IMR-90 (cell line): ENCODE results near the gene CPNE1. TPM values are rescaled to one million over a fixed set of nuclear protein-coding genes. Genes with fewer than 3 reads are reported as not detected.

ENCODE experiments used
- ATAC-seq: fragments of 200-7000 bp; cut with Tn5 transposase; 2 replicates; pipeline ENCODE4 v1.9.1; 2020; ENCODE audit warnings: low read depth, mild to moderate bottlenecking, moderate library complexity
- BruUV-seq: library from RNA; stranded (reverse); fragments of 400-500 nt; replicated peaks from 2 replicates; lab custom pipeline; 2021; lab: Mats Ljungman, UMichigan
- CTCF ChIA-PET: fragments of 300-600 bp; formaldehyde crosslinking; extraction: SDS; loops from one replicate; lab custom pipeline; 2021; ENCODE audit warnings: antibody characterized with exemption; lab: Yijun Ruan, JAX
- POLR2A ChIA-PET: fragments of 300-600 bp; sonication (Branson Sonifier 250); formaldehyde crosslinking; loops from one replicate; lab custom pipeline; 2022; ENCODE audit warnings: antibody characterized with exemption; ENCODE audit not compliant: unreplicated experiment; lab: Charles Lee
- DNase-seq: peaks from one replicate; pipeline ENCODE4 v3.0.0; 2013
- H2AFZ ChIP-seq: replicated peaks from 2 replicates; pipeline ENCODE3; 2013; ENCODE audit warnings: low read length, mild to moderate bottlenecking; ENCODE audit not compliant: poor library complexity
- H2AK5ac ChIP-seq: 2 replicates; pipeline ENCODE4 v1.6.1; 2013; ENCODE audit warnings: low read depth, low read length, inconsistent platforms
- H2AK9ac ChIP-seq: replicated peaks from 2 replicates; pipeline ENCODE3; 2013; ENCODE audit warnings: mild to moderate bottlenecking, low read depth, low read length, moderate library complexity; ENCODE audit not compliant: poor library complexity
- H2BK120ac ChIP-seq: 2 replicates; pipeline ENCODE4 v1.6.1; 2013; ENCODE audit warnings: low read depth, low read length, inconsistent platforms
- H2BK15ac ChIP-seq: 3 replicates; pipeline ENCODE4 v1.6.1; 2013; ENCODE audit warnings: low read depth, low read length, inconsistent platforms
- H2BK20ac ChIP-seq: 2 replicates; pipeline ENCODE4 v1.6.1; 2013; ENCODE audit warnings: low read depth, mild to moderate bottlenecking, inconsistent platforms, low read length, moderate library complexity
- H2BK5ac ChIP-seq: 2 replicates; pipeline ENCODE4 v1.6.1; 2013; ENCODE audit warnings: mild to moderate bottlenecking, low read depth, low read length, inconsistent platforms; ENCODE audit not compliant: poor library complexity, severe bottlenecking
- H3K14ac ChIP-seq: replicated peaks from 2 replicates; pipeline ENCODE4 v1.6.1; 2013; ENCODE audit warnings: low read depth, low read length, inconsistent platforms
- H3K18ac ChIP-seq: 2 replicates; pipeline ENCODE4 v1.6.1; 2013; ENCODE audit warnings: low read depth, low read length, control low read depth
- H3K23ac ChIP-seq: 2 replicates; pipeline ENCODE4 v1.6.1; 2013; ENCODE audit warnings: low read depth, low read length, inconsistent platforms
- H3K27ac ChIP-seq: 2 replicates; pipeline ENCODE4 v1.5.1; 2013; ENCODE audit warnings: mild to moderate bottlenecking, control low read depth, low read length; ENCODE audit not compliant: insufficient read depth
- H3K27me3 ChIP-seq: 2 replicates; pipeline ENCODE4 v1.6.1; 2013; ENCODE audit warnings: low read length; ENCODE audit not compliant: control insufficient read depth, insufficient read depth
- H3K36me3 ChIP-seq: 2 replicates; pipeline ENCODE4 v1.6.1; 2013; ENCODE audit warnings: low read length, mixed read lengths; ENCODE audit not compliant: control insufficient read depth, insufficient read depth
- H3K4ac ChIP-seq: 2 replicates; pipeline ENCODE4 v1.6.1; 2013; ENCODE audit warnings: low read depth, low read length, inconsistent platforms
- H3K4me1 ChIP-seq: 2 replicates; pipeline ENCODE4 v1.6.1; 2013; ENCODE audit warnings: low read length, mixed read lengths; ENCODE audit not compliant: control insufficient read depth, insufficient read depth
- H3K4me2 ChIP-seq: 2 replicates; pipeline ENCODE4 v1.6.1; 2013; ENCODE audit warnings: low read depth, mild to moderate bottlenecking, control low read depth, low read length, moderate library complexity
- H3K4me3 ChIP-seq: 2 replicates; pipeline ENCODE4 v1.5.1; 2013; ENCODE audit warnings: low read depth, mild to moderate bottlenecking, control low read depth, low read length, moderate library complexity; ENCODE audit not compliant: insufficient read depth
- H3K56ac ChIP-seq: 2 replicates; pipeline ENCODE4 v1.6.1; 2013; ENCODE audit warnings: low read length, inconsistent platforms; ENCODE audit not compliant: insufficient read depth; ENCODE audit errors: extremely low read depth
- H3K79me1 ChIP-seq, 2 experiments: 2 replicates each; pipeline ENCODE4 v1.6.1; 2013; ENCODE audit warnings: low read length in 2 of 2, inconsistent platforms in 1 of 2, low read depth in 1 of 2
- H3K9ac ChIP-seq: 2 replicates; pipeline ENCODE4 v1.6.1; 2013; ENCODE audit warnings: low read depth, low read length, control low read depth
- H3K9me1 ChIP-seq: 2 replicates; pipeline ENCODE4 v1.6.1; 2013; ENCODE audit warnings: low read length, inconsistent platforms; ENCODE audit not compliant: insufficient read depth
- H3K9me3 ChIP-seq: 2 replicates; pipeline ENCODE4 v1.6.1; 2013; ENCODE audit warnings: low read length; ENCODE audit not compliant: control insufficient read depth, insufficient read depth
- H4K20me1 ChIP-seq: 2 replicates; pipeline ENCODE4 v1.6.1; 2013; ENCODE audit warnings: low read length, inconsistent platforms; ENCODE audit not compliant: insufficient read depth
- H4K5ac ChIP-seq: 2 replicates; pipeline ENCODE4 v1.6.1; 2013; ENCODE audit warnings: mild to moderate bottlenecking, low read depth, low read length, control low read depth
- H4K8ac ChIP-seq, 2 experiments: 2 replicates each; pipeline ENCODE4 v1.6.1; 2013; ENCODE audit warnings: low read depth in 2 of 2, low read length in 2 of 2, control low read depth in 1 of 2, inconsistent platforms in 1 of 2
- H4K91ac ChIP-seq: 2 replicates; pipeline ENCODE4 v1.6.1; 2013; ENCODE audit warnings: low read depth, low read length, inconsistent platforms; ENCODE audit not compliant: insufficient read depth
- CEBPB ChIP-seq: IDR thresholded peaks from 2 replicates; pipeline ENCODE4 v1.6.1; 2012; ENCODE audit warnings: low read depth, low read length, improper control_type of control experiment
- MAZ ChIP-seq: IDR thresholded peaks from 2 replicates; pipeline ENCODE4 v1.6.1; 2012; ENCODE audit warnings: low read depth, mild to moderate bottlenecking, low read length, improper control_type of control experiment, moderate library complexity, borderline replicate concordance
- MXI1 ChIP-seq: IDR thresholded peaks from 2 replicates; pipeline ENCODE4 v1.6.1; 2012; ENCODE audit warnings: low read depth, mild to moderate bottlenecking, low read length, moderate library complexity, borderline replicate concordance
- RAD21 ChIP-seq: IDR thresholded peaks from 2 replicates; pipeline ENCODE4 v1.6.1; 2012; ENCODE audit warnings: low read length, improper control_type of control experiment
- RCOR1 ChIP-seq: IDR thresholded peaks from 2 replicates; pipeline ENCODE4 v1.6.1; 2012; ENCODE audit warnings: mild to moderate bottlenecking, low read length, improper control_type of control experiment; ENCODE audit not compliant: insufficient replicate concordance
- WGBS, 2 experiments: methylation state at CpG; one replicate each; pipeline versions ENCODE4 v1.1.5 to v1.1.7; 2013; ENCODE audit warnings: missing lambda C conversion rate in 2 of 2; ENCODE audit not compliant: insufficient read length in 1 of 2; ENCODE audit errors: extremely low coverage in 2 of 2; 5-methylcytosine and 5-hydroxymethylcytosine counted together
- dilution Hi-C: fragments of 300-500 bp; cut with HindIII; formaldehyde crosslinking; loops from one replicate; pipeline ENCODE4 v1.14.3; 2018; ENCODE audit warnings: low sequenced_read_pairs; ENCODE audit not compliant: unreplicated experiment
- in situ Hi-C: fragments of 300-500 bp; cut with MboI; formaldehyde crosslinking; loops from 3 replicates; pipeline ENCODE4 v1.14.3; 2019; ENCODE audit warnings: low sequenced_read_pairs, inconsistent platforms, mixed read lengths
- intact Hi-C: fragments of 100-400 bp; cut with micrococcal nuclease; formaldehyde crosslinking; loops from 2 replicates; pipeline ENCODE4 v1.10.0; 2022
- polyA plus RNA-seq, 3 experiments: library from polyadenylated mRNA; depleted of rRNA; stranded (reverse); fragments of >200 nt; gene quantifications; 2 replicates each; pipeline ENCODE4 v1.2.3, GENCODE V29; 2012; ENCODE audit warnings: low replicate concordance in 1 of 3
- total RNA-seq: library from RNA; depleted of rRNA; stranded (reverse); fragments of >200 nt; gene quantifications from 2 replicates; pipeline ENCODE4 v1.2.3, GENCODE V29; 2012
- TF ChIP-seq, protein P1 (sequence below): fragments of 150-350 bp; IDR thresholded peaks from 2 replicates; pipeline ENCODE4 v1.6.1; 2016; ENCODE audit warnings: low read depth, mild to moderate bottlenecking, low read length, moderate library complexity, borderline replicate concordance

CPNE1 gene
- total and polyA plus RNA-seq, 2 of the 4 experiments (the other 2 are of a cell fraction), result 163 to 165 TPM

DNA sequence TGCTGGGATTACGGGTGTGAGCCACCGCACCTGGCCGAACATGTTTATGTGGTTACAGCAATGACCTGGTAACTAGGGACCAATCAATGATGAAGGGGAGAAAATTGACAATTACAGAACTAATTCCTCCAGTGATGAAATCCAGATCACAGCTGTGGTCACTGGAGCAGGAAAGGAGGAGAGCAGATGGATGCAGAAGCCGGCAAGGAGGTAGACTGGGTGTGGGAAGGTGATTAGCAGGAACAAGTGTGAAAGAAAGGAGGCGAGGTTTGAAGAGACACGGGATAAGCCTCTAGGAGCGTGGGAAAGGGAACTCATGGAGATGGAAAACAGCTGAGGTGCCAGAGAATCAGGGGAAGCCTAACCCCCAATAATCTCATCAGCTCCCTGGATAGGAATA is 66.2 kb downstream of the CPNE1 start:
- peaks cover 55% of the 10 kb centered on the region for H3K27me3 ChIP-seq
- no peak overlapping the region for H3K4ac ChIP-seq
- no peaks in the 10 kb centered on the region for H3K9me1 ChIP-seq
- ChIA-PET POLR2A (interaction anchor here (0.6 kb wide), 1 partner anchor 9 kb away, joined by 10 read pairs; no protein-coding TSS in a partner anchor), CTCF (no interaction called here)
- no peak overlapping the region for H3K9ac ChIP-seq
- dilution Hi-C loops, result no loop called here
- no peak overlapping the region for H3K14ac ChIP-seq
- no peaks in the 10 kb centered on the region for H3K9me3 ChIP-seq
- no CpG with 5 or more reads among the region's 7 CpGs for WGBS, 2 experiments
- no peak overlapping the region for H3K18ac ChIP-seq
- H2BK5ac ChIP-seq, result no peak overlapping the region
- H2BK15ac ChIP-seq, result no peak overlapping the region
- no peak overlapping the region for H2BK120ac ChIP-seq
- no peaks in the 10 kb centered on the region for H3K79me1 ChIP-seq
- no peak overlapping the region for H4K91ac ChIP-seq
- no peak overlapping the region for H3K23ac ChIP-seq
- DNase-seq (no peak), ATAC-seq (no peak)
- H3K4me2 ChIP-seq, result no peak overlapping the region
- H3K4me3 ChIP-seq, result no peak overlapping the region
- intact Hi-C loops, result no loop called here
- no TSS peak for BruUV-seq
- H2AK9ac ChIP-seq, result no peak overlapping the region
- TF ChIP-seq RAD21 (no peak), MXI1 (no peak), MAZ (no peak), RCOR1 (no peak), CEBPB (no peak)
- TF ChIP-seq, protein P1, sequence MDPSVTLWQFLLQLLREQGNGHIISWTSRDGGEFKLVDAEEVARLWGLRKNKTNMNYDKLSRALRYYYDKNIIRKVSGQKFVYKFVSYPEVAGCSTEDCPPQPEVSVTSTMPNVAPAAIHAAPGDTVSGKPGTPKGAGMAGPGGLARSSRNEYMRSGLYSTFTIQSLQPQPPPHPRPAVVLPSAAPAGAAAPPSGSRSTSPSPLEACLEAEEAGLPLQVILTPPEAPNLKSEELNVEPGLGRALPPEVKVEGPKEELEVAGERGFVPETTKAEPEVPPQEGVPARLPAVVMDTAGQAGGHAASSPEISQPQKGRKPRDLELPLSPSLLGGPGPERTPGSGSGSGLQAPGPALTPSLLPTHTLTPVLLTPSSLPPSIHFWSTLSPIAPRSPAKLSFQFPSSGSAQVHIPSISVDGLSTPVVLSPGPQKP, result no peak
- no peaks in the 10 kb centered on the region for H3K36me3 ChIP-seq
- no peak overlapping the region for H3K56ac ChIP-seq
- H3K4me1 ChIP-seq, result peaks cover 3% of the 10 kb centered on the region
- H2BK20ac ChIP-seq, result no peak overlapping the region
- H3K27ac ChIP-seq, result no peak overlapping the region
- no peaks in the 10 kb centered on the region; the same call in 1 of the 2 replicates for H4K20me1 ChIP-seq
- H4K8ac ChIP-seq, result no peak overlapping the region
- in situ Hi-C loops, result no loop called here
- H2AFZ ChIP-seq, result no peak overlapping the region
- H2AK5ac ChIP-seq, result no peak overlapping the region
- no peak overlapping the region for H4K5ac ChIP-seq
